HepG2 (cell line): ENCODE data around the gene CHMP6. TPM values are rescaled to one million over a fixed set of nuclear protein-coding genes. Genes with fewer than 3 reads are reported as not detected.

Source experiments
- ATAC-seq: fragments of 200-7000 bp; cut with Tn5 transposase; 3 replicates; pipeline ENCODE4 v1.9.1; 2020; ENCODE audit warnings: mild to moderate bottlenecking, moderate library complexity
- BruUV-seq: library from RNA; stranded (reverse); fragments of 400-500 nt; replicated peaks from 2 replicates; lab custom pipeline; 2021; lab: Mats Ljungman, UMichigan
- CTCF ChIA-PET: fragments of 300-600 bp; formaldehyde crosslinking; extraction: SDS; loops from one replicate; lab custom pipeline; 2021; ENCODE audit warnings: low total read pairs, inconsistent platforms, low intra/inter-chr PET ratio; lab: Yijun Ruan, JAX
- POLR2A ChIA-PET: fragments of 350-600 bp; sonication (Branson Sonifier 250); formaldehyde crosslinking; loops from one replicate; lab custom pipeline; 2020; ENCODE audit warnings: antibody characterized with exemption, inconsistent platforms; lab: Yijun Ruan, JAX
- DNase-seq: peaks from one replicate; pipeline ENCODE4 v3.0.0-alpha.2; 2015; ENCODE audit warnings: low spot score
- FAIRE-seq: peaks from 3 replicates; lab custom pipeline; 2011; peaks lifted over from hg19 to GRCh38; lab: Jason Lieb, UNC
- H2AFZ ChIP-seq: one replicate; pipeline ENCODE4 v1.6.1; 2011; ENCODE audit warnings: low read length, inconsistent platforms
- H3K27ac ChIP-seq: fragments of 300-600 bp; 3 replicates; pipeline ENCODE4 v1.8.0; 2011; ENCODE audit warnings: mixed run types, mild to moderate bottlenecking, mixed read lengths, low read length, inconsistent platforms; ENCODE audit not compliant: insufficient read depth; ENCODE audit errors: extremely low read length
- H3K27me3 ChIP-seq, 2 experiments: fragments of 200-600 bp in 1 of 2; 2 replicates in 1 of 2; 3 replicates in 1 of 2; pipeline versions ENCODE4 v1.6.0 to v1.8.0; 2011; ENCODE audit warnings: low read length in 2 of 2, mild to moderate bottlenecking in 2 of 2, moderate library complexity in 2 of 2, inconsistent platforms in 1 of 2; ENCODE audit not compliant: insufficient read depth in 2 of 2, control insufficient read depth in 1 of 2
- H3K36me3 ChIP-seq, 2 experiments: fragments of 200-600 bp in 1 of 2; replicated peaks in 1 of 2; 2 replicates in 1 of 2; 3 replicates in 1 of 2; pipeline versions ENCODE4 v1.5.1 to v1.8.0; 2011; ENCODE audit warnings: low read length in 2 of 2, inconsistent platforms in 1 of 2; ENCODE audit not compliant: insufficient read depth in 2 of 2, control insufficient read depth in 1 of 2
- H3K4me1 ChIP-seq: 2 replicates; pipeline ENCODE4 v1.5.1; 2012; ENCODE audit warnings: low read length, inconsistent platforms; ENCODE audit not compliant: insufficient read depth
- H3K4me2 ChIP-seq: 2 replicates; pipeline ENCODE4 v1.6.0; 2011; ENCODE audit warnings: low read depth, low read length, inconsistent platforms
- H3K4me3 ChIP-seq, 3 experiments: fragments of 200-600 bp in 1 of 3; sonication (generic), shearing (Covaris generic) in 1 of 3; replicated peaks in 1 of 3; 2 replicates each; pipeline ENCODE4 v1.5.1; 2011 to 2016; ENCODE audit warnings: low read length in 3 of 3, inconsistent platforms in 2 of 3, low read depth in 2 of 3, mild to moderate bottlenecking in 2 of 3, control low read depth in 1 of 3, mixed read lengths in 1 of 3; ENCODE audit not compliant: insufficient read depth in 1 of 3
- H3K79me2 ChIP-seq: one replicate; pipeline ENCODE4 v1.6.1; 2011; ENCODE audit warnings: low read length, inconsistent platforms; ENCODE audit not compliant: insufficient read depth
- H3K9ac ChIP-seq: 2 replicates; pipeline ENCODE4 v1.6.0; 2011; ENCODE audit warnings: mild to moderate bottlenecking, low read depth, low read length, inconsistent platforms; ENCODE audit not compliant: insufficient read depth
- H3K9me3 ChIP-seq: 2 replicates; pipeline ENCODE4 v1.5.1; 2012; ENCODE audit warnings: mild to moderate bottlenecking, low read length
- H4K20me1 ChIP-seq: 2 replicates; pipeline ENCODE4 v1.6.0; 2011; ENCODE audit warnings: inconsistent platforms, mild to moderate bottlenecking, low read length, moderate library complexity; ENCODE audit not compliant: insufficient read depth
- HCFC1 ChIP-seq: fragments of 150-350 bp; IDR thresholded peaks from 2 replicates; pipeline ENCODE4 v1.6.1; 2014; ENCODE audit warnings: low read depth, low read length
- MIXL1 ChIP-seq: IDR thresholded peaks from 2 replicates; pipeline ENCODE4 v1.6.1; 2016
- NR2C2 ChIP-seq: sonication (generic); formaldehyde crosslinking; IDR thresholded peaks from 2 replicates; pipeline ENCODE4 v1.4.0; 2020; ENCODE audit warnings: missing genetic modification reagents, mild to moderate bottlenecking, moderate library complexity, borderline replicate concordance
- SKIL ChIP-seq: sonication (generic); formaldehyde crosslinking; IDR thresholded peaks from 2 replicates; pipeline ENCODE4 v1.8.0; 2022; ENCODE audit warnings: missing genetic modification reagents, mild to moderate bottlenecking, moderate library complexity, borderline replicate concordance
- TBX3 ChIP-seq: fragments of 450-650 bp; IDR thresholded peaks from 2 replicates; pipeline ENCODE4 v1.6.1; 2017; ENCODE audit warnings: antibody characterized with exemption, mild to moderate bottlenecking, inconsistent platforms, borderline replicate concordance
- ZC3H4 ChIP-seq: sonication (generic); formaldehyde crosslinking; IDR thresholded peaks from 2 replicates; pipeline ENCODE4 v1.4.0; 2020; ENCODE audit warnings: missing genetic modification reagents, borderline replicate concordance
- ZNF672 ChIP-seq: sonication (generic); formaldehyde crosslinking; IDR thresholded peaks from 2 replicates; pipeline ENCODE4 v1.8.1; 2022; ENCODE audit warnings: missing genetic modification reagents
- WGBS: methylation state at CpG from one replicate; pipeline ENCODE4 v1.1.6; 2017; ENCODE audit warnings: low lambda C conversion rate; 5-methylcytosine and 5-hydroxymethylcytosine counted together
- in situ Hi-C: cut with HindIII; loops from 2 replicates; pipeline ENCODE4 v1.10.0; 2017; ENCODE audit warnings: low pct_unique_long_range_greater_than_20kb; ENCODE audit not compliant: extremely low pct_ligation_motif_present
- intact Hi-C: fragments of 100-400 bp; cut with micrococcal nuclease; formaldehyde crosslinking; loops from one replicate; pipeline ENCODE4 v1.10.0; 2022; ENCODE audit not compliant: unreplicated experiment
- polyA plus RNA-seq, 8 experiments: library from polyadenylated mRNA; depleted of rRNA in 3 of 8; stranded (reverse) in 7 of 8; unstranded in 1 of 8; fragments of >200 nt; fragmentation: Illumina TruSeq in 4 of 8; extraction: Trizol in 4 of 8; gene quantifications; 2 replicates each; pipeline versions ENCODE4 v1.2.1 to v1.2.3, GENCODE V29; 2011 to 2016; ENCODE audit warnings: low read depth in 4 of 8, missing spikeins in 1 of 8, mixed read lengths in 1 of 8; ENCODE audit not compliant: insufficient read depth in 1 of 8
- total RNA-seq, 5 experiments: library from RNA; depleted of rRNA; stranded (reverse); fragments of >200 nt; fragmentation: Illumina TruSeq; extraction: Trizol; gene quantifications; 2 replicates each; pipeline ENCODE4 v1.2.3, GENCODE V29; 2016; ENCODE audit warnings: low read depth in 1 of 5
- TF ChIP-seq, protein P1 (sequence below), 2 experiments: sonication (generic) in 1 of 2; formaldehyde crosslinking in 1 of 2; IDR thresholded peaks; 2 replicates each; pipeline versions ENCODE4 v1.4.0 to v1.6.1; 2016 to 2020; ENCODE audit warnings: borderline replicate concordance in 1 of 2, low read depth in 1 of 2, mild to moderate bottlenecking in 1 of 2, missing genetic modification reagents in 1 of 2
- TF ChIP-seq, protein P2 (sequence below): sonication (generic); formaldehyde crosslinking; IDR thresholded peaks from 2 replicates; pipeline ENCODE4 v1.9.0; 2021; ENCODE audit warnings: missing genetic modification reagents, mild to moderate bottlenecking, borderline replicate concordance
- TF ChIP-seq, protein P3 (sequence below): sonication (generic); formaldehyde crosslinking; IDR thresholded peaks from 2 replicates; pipeline ENCODE4 v1.4.0; 2020; ENCODE audit warnings: missing genetic modification reagents

The CHMP6 gene
- total and polyA plus RNA-seq, 2 of the 13 experiments (the other 11 are each of a cell fraction or from before 2014, with no cell fraction given): 11.1 to 24.2 TPM

- 93% methylated on average over 31 of the region's 39 CpGs for WGBS
- CTCF ChIA-PET: no interaction called here
- H4K20me1 ChIP-seq: 0 out of 2 replicates have a peak, but pooled peaks cover 4% of the 10 kb centered on the region
- DNase-seq: no peak
- TF ChIP-seq TBX3 (no peak), ZC3H4 (CRISPR knock-in tag) (no peak), MIXL1 (CRISPR knock-in tag) (no peak), NR2C2 (no peak), HCFC1 (no peak), SKIL (CRISPR knock-in tag) (no peak), ZNF672 (CRISPR knock-in tag) (no peak)
- TF ChIP-seq, protein P1, sequence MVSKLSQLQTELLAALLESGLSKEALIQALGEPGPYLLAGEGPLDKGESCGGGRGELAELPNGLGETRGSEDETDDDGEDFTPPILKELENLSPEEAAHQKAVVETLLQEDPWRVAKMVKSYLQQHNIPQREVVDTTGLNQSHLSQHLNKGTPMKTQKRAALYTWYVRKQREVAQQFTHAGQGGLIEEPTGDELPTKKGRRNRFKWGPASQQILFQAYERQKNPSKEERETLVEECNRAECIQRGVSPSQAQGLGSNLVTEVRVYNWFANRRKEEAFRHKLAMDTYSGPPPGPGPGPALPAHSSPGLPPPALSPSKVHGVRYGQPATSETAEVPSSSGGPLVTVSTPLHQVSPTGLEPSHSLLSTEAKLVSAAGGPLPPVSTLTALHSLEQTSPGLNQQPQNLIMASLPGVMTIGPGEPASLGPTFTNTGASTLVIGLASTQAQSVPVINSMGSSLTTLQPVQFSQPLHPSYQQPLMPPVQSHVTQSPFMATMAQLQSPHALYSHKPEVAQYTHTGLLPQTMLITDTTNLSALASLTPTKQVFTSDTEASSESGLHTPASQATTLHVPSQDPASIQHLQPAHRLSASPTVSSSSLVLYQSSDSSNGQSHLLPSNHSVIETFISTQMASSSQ (IDR thresholded peaks at IDR 0.05; ENCODE audit: low read depth): no peak
- TF ChIP-seq, protein P1 (CRISPR knock-in tag; IDR thresholded peaks at IDR 0.05; ENCODE audit: borderline replicate concordance): 0 out of 2 replicates have a peak, but pooled peaks have one; percentile 19
- TF ChIP-seq, protein P2, sequence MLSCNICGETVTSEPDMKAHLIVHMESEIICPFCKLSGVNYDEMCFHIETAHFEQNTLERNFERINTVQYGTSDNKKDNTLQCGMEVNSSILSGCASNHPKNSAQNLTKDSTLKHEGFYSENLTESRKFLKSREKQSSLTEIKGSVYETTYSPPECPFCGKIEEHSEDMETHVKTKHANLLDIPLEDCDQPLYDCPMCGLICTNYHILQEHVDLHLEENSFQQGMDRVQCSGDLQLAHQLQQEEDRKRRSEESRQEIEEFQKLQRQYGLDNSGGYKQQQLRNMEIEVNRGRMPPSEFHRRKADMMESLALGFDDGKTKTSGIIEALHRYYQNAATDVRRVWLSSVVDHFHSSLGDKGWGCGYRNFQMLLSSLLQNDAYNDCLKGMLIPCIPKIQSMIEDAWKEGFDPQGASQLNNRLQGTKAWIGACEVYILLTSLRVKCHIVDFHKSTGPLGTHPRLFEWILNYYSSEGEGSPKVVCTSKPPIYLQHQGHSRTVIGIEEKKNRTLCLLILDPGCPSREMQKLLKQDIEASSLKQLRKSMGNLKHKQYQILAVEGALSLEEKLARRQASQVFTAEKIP: no peak
- TF ChIP-seq, protein P3, sequence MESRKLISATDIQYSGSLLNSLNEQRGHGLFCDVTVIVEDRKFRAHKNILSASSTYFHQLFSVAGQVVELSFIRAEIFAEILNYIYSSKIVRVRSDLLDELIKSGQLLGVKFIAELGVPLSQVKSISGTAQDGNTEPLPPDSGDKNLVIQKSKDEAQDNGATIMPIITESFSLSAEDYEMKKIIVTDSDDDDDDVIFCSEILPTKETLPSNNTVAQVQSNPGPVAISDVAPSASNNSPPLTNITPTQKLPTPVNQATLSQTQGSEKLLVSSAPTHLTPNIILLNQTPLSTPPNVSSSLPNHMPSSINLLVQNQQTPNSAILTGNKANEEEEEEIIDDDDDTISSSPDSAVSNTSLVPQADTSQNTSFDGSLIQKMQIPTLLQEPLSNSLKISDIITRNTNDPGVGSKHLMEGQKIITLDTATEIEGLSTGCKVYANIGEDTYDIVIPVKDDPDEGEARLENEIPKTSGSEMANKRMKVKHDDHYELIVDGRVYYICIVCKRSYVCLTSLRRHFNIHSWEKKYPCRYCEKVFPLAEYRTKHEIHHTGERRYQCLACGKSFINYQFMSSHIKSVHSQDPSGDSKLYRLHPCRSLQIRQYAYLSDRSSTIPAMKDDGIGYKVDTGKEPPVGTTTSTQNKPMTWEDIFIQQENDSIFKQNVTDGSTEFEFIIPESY (CRISPR knock-in tag): peak; percentile 86
- TF ChIP-seq, all 625 proteins: peak for 2
- in situ Hi-C loops (no loop called here), intact Hi-C loops (no loop called here)
- Histone ChIP-seq H3K9me3 (no peaks in the 10 kb centered on the region), H3K4me1 (peaks cover 33% of the 10 kb centered on the region), H3K27ac (no peak overlapping the region), H3K4me2 (no peak overlapping the region), H3K4me3 (no peak overlapping the region), H3K36me3 (peaks cover 30 to 47% of the 10 kb centered on the region in 2 experiments), H3K9ac (no peak overlapping the region), H2AFZ (no peak overlapping the region), H3K27me3 (peaks cover 0 to 18% of the 10 kb centered on the region in 2 experiments; a peak in 3 of 5 replicates), H3K79me2 (no peaks in the 10 kb centered on the region)
- POLR2A ChIA-PET: interaction anchor here (0.5 to 0.6 kb wide), 2 partner anchors 49 to 54 kb away, joined by 3 to 4 read pairs; no protein-coding TSS in a partner anchor
- no peak for ATAC-seq
- no peak for FAIRE-seq
- no TSS peak for BruUV-seq
These were observed 7.3 kb downstream of the CHMP6 start for GRCh38 chr17:80998748-80999535.
